Ammon's horn (tissue), 1 donor: Measurements from ENCODE around the gene ARMC6.
"Not testable (repeated sequence)": the region's sequence is repeated elsewhere in the genome, so short reads cannot be mapped to it uniquely, and the experiment has no call there.

Experiments used
- DNase-seq: peaks from one replicate; pipeline ENCODE4 v3.0.0-alpha.2; 2016; ENCODE audit warnings: low spot score

ARMC6 gene

DNA sequence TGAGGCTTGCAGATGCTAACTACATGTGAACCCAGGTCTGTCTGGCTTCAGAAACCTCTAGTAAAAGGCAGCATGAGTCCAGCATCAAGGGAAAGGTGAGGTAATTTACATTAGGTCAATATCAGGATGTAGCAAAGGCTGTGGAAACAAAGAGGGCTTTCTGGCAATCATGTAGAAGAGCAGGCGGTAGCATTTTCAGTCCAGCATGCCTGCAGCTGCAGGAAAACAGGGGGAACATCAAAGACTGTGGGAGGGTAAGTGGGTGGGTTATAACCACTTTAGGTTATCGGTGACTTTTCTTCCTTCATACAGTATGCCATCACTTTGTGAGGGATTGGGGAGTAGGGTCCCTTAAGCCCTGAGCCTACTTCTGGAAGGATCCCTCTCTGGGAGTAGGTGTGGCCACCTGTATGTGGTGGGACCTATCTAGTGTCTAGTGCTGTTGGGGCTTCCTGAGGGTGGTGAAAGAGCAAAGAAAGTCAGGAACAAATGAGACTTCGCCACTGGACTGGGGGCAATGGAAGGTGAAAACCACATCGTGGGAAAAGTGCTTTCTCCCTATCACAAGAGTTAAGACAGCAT is 10.9 kb upstream of the ARMC6 start:
- no peak for DNase-seq

GRCh38 chr19:19023376-19023775 is 10.0 kb upstream of the ARMC6 start:
- not testable (repeated sequence) for DNase-seq

DNA sequence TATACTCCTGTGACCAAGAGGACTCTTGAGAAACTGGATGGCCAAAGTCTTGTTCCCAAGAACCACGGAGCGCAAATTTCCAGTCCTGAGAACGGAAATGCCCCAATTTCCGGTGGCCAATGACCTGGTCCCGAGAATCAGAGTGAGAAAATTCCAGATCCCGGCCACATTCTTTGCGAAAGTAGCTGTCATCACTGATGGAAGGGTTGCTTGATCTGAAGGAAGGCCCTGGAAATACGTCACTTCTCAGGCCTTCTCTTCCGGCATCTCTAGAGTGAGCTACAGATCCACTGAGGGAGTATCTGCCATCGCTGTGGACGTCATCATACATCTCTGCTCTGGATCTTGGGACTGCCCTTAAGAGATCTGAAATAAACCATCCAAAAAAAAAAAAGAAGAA is 7.5 kb upstream of the ARMC6 start:
- DNase-seq, result no peak

DNA sequence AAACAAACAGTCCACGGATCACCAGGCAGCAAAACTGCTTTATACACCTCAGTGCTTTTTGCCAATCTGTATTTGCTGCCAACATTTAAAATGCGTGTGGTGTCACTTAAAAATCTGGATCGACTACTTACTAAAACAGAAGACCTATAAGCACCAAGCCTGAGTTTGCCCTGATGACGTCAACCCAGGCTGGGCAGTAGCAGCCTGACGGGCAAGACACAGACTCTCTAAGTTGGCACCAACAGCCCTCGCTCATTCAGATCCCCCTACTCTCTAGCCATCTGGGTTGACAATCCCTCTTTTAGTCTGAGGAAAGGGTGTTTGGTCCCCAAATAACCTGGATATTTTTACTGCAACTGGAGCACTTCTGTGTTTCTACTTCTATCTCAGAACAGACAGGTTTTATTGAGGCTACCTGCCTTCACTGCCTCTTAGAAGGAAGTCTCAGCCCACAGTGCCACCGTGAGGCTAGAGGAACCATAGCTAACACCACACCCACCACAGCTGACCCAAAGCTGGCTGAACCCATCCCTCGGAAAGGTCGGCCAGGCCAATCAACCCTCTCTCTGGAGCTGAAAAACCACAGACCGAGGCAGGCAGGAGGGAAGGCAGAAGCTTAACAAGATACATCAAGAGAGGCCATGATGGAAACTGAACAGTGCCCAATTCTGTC is 7.0 kb upstream of the ARMC6 start:
- no peak for DNase-seq

- no peak for DNase-seq
These were observed 6.2 kb upstream of the ARMC6 start for GRCh38 chr19:19027228-19027627.

- DNase-seq, result no peak
These were observed 4.9 kb upstream of the ARMC6 start for GRCh38 chr19:19028526-19028925.

DNA sequence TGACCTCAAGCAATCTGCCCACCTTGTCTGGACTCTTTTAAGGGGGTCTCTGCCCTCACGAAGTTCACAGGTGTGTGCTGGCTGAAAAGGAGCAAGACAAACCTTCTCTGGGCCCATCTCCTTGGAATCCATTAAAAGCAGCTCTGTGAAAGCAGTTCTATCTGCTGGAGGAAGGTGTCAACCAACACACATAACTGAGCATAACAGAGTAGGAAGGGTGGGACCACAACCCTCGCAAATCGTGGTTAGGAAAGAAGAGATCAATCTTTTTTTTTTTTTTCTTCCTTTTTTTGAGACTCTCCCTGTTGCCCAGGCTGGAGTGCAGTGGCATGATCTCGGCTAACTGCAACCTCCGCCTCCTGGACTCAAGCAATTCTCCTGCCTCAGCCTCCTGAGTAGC is 1.5 kb upstream of the ARMC6 start:
- no peak for DNase-seq

DNA sequence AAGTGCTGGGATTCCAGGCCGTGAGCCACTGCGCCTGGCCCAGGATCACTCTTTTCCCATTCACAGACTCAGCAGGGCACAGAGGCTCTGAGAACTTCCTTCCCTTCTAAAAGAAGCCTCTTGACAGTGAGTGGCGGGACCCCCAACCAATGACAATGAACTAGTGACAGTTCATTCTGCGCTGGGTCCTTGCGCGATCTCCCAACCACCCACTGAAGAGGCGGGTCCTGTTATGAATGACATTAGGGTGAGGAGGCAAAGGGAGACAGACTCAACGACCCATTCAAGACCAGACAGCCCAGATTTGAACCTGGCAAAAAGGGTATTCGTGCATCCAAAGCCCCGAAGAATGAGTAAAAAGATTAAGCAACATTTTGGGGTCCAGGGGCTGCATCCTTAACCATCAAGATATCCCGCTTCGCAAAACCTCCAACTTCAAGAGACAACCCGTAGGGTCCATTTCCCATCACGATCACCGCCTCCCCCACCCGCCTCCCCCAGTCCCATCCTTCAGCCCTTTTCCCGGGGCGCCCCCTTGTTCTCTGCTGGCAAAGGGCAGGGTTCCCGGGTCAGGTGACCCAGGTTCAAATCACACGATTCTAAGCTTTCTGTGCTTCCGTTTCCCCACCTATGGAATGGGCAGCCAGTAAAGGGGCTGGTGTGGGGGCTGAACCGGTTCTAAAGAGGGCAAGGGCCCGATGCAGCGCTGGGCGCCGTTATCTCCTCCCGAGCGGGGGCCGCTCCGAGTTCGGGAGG is 805 bp upstream of the ARMC6 start:
- DNase-seq, result peak; percentile 94

GRCh38 chr19:19033176-19033425 is 302 bp upstream of the ARMC6 start:
- DNase-seq, result no peak

DNA sequence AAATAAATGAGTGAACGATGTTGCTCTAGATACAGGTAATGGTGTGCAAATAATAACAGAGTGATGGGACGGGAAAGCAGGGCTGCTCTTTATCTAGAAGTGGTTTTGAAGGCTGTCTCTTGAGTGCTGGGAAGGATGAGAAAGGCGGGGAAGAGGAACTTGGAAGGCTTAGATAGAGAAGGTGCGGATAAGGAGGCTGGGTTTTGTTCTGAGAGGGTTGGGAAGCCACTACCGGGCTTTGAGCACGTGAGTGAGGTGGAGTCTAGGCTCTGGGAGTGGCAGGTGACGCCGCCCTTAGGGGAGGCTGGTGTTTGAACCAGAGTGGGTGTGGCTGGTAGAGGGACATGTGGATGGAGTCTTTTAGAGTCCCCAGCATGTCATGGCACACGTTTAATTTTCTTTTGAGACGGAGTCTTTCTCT is 811 bp downstream of the ARMC6 start:
- DNase-seq, result no peak

DNA sequence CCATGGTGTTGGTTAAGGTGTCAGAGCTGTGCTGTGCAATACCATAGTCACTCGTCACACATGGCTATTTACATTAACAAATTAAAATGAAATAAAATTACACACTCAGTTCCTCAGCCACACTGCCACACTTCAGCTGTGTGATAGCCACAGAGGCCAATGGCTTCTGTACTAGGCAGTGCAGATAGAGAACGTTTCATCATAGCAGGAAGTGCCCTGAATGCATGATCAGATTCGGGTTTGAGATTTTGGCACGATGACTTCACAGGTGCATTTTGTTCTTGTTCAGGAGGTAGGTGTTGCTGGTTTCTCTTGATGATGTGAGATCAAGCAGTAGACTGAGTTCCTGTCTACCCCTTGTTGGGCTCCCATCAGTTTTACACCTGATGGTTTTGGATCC is 6.5 kb downstream of the ARMC6 start:
- DNase-seq, result no peak

- DNase-seq, result no peak
These were observed 7.0 kb downstream of the ARMC6 start for GRCh38 chr19:19040417-19040816.

DNA sequence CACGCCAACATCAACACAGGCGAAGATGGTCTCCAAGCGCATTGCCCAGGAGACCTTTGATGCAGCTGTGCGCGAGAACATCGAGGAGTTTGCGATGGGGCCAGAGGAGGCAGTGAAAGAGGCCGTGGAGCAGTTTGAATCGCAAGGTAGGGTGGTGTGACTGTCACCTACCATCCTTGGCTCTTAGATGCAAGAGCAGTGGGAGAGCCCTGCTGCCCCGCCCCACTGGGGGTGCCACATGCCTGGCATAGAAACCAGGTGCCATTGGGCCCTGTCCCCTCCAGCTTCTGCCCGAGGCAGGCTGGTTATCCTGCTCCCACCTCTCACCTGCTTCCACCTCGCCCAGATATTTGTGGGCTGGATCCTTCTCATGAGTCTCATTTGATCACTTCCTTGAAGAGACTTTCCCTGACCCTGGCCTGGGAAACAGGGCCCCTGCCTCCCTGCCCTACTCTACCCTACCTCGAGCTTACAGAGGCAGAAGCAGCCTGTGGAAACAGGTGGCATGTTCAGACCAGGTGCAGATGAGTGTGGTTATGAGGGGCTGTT is 9.4 kb downstream of the ARMC6 start:
- no peak for DNase-seq

- DNase-seq, result no peak
These were observed 10.1 kb downstream of the ARMC6 start for GRCh38 chr19:19043481-19043880.

- no peak for DNase-seq
These were observed 10.5 kb downstream of the ARMC6 start for GRCh38 chr19:19043881-19044280.

DNA sequence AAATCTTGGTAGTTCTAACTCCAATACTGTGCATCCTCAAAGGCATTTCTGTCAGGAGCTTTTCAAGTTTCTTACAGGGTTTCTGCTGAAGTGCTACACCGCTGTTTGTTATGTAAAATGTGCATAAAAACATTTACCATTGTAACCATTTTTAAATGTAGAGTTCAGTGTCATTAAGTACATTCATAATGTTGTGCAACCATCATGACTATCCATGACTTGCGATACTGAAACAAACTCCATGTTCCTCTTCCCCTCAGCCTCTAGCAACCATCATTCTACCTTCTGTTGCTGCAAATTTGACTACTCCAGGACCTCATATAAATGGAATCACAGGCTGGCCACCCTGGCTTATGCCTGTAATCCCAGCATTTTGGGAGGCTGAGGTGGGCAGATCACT is 16.0 kb downstream of the ARMC6 start:
- DNase-seq, result no peak

DNA sequence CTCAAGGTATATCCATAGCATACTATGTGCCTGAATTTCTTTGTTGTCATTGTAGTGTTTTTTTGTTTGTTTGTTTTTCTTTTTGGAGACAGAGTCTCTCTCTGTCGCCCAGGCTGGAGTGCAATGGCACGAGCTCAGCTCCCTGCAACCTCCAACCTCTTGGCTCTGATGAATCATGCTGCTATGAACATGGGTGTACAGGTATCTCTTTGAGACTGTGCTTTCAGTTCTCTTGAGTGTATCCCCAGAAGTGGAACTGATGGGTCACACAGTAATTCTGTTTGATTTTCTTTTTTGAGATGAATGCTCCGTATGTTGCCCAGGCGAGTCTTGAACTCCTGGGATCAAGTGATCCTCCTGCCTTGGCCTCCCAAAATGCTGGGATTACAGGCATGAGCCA is 16.7 kb downstream of the ARMC6 start:
- DNase-seq, result no peak

DNA sequence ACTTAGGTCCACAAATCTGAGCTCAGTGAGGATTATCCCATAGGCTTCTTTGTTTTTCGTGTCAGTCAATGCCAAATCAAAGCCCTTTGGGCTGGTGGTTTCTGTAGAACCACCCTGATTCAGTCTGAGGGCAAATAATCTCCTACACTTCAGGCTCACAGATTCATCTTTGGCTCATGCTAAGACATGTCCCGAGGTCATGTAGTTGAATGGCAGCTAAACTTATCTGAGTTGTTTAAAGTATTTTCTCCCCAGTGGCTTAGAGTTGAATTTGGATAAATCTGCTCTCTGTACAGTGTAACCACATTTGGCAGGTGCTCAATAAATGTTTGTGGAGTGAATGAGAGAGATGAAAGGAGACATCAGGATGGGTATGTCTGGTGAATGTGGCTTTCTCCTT is 17.3 kb downstream of the ARMC6 start:
- DNase-seq, result no peak

DNA sequence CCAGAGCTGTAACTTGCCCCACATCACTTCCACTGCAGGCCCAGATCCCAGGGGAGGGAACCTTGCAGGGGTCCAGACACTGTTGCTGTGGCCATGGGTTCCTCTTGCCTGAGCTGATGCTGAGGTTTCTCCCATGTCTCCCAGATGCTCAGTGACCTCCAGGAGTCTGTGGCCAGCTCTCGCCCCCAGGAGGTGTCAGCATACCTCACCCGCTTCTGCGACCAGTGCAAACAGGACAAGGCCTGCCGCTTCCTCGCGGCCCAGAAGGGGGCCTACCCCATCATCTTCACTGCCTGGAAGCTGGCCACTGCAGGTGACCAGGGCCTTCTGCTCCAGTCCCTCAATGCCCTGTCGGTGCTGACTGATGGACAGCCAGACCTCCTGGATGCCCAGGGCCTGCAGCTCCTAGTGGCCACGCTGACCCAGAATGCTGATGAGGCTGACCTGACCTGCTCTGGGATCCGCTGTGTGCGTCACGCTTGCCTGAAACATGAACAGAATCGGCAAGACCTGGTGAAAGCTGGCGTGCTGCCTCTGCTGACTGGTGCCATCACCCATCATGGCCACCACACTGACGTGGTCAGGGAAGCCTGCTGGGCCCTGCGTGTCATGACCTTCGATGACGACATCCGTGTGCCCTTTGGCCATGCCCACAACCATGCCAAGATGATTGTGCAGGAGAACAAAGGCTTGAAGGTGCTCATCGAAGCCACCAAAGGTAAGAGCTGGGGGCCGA is 18.2 kb downstream of the ARMC6 start:
- no peak for DNase-seq

GRCh38 chr19:19052921-19053320 is 19.5 kb downstream of the ARMC6 start:
- DNase-seq, result no peak

DNA sequence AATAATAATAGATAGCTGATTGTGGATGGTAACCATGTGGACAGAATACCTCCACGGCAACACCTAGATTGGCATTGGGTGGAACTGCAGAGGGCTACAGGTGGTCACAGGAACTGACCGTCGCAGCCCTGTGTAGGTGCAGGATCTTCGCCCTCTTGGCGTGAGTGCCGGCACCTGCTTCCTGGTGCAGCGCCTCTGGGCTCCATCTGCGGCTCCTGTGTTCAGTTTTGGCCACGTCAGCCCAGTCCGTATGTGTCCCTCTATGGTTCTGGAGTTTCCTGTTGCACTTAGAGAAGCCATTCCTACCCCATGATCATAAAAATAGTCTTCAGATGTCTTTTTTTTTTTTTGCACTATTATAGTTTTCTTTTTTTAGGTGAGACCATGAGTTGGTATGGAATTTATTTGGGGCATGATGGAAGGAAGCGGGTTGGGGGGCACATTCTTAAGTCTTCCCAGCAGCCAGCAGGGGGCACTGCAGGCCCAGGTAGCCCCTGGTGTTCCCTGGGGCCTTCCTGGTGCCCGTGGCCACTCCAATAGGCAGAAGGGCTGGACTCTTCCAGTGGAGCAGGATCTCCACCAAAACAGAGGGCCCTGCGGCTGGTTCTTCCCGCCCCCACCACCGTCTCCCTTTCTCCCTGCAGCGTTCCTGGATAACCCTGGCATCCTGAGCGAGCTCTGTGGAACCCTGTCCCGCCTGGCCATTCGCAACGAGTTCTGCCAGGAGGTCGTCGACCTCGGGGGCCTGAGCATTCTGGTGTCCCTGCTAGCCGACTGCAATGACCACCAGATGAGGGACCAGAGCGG is 20.3 kb downstream of the ARMC6 start:
- peak; percentile 72 for DNase-seq
